ENCODE measurements around the gene PCDHGA7. TPM values are rescaled to one million over a fixed set of nuclear protein-coding genes. Genes with fewer than 3 reads are reported as not detected.
A peak's percentile ranks its signal among the peaks of the same experiment; 100 is the strongest.
"Not testable (repeated sequence)": the region's sequence is repeated elsewhere in the genome, so short reads cannot be mapped to it uniquely, and the experiment has no call there.

PCDHGA7 gene
- total RNA-seq = 1.3 and 1.6 TPM in 2 replicates

DNA sequence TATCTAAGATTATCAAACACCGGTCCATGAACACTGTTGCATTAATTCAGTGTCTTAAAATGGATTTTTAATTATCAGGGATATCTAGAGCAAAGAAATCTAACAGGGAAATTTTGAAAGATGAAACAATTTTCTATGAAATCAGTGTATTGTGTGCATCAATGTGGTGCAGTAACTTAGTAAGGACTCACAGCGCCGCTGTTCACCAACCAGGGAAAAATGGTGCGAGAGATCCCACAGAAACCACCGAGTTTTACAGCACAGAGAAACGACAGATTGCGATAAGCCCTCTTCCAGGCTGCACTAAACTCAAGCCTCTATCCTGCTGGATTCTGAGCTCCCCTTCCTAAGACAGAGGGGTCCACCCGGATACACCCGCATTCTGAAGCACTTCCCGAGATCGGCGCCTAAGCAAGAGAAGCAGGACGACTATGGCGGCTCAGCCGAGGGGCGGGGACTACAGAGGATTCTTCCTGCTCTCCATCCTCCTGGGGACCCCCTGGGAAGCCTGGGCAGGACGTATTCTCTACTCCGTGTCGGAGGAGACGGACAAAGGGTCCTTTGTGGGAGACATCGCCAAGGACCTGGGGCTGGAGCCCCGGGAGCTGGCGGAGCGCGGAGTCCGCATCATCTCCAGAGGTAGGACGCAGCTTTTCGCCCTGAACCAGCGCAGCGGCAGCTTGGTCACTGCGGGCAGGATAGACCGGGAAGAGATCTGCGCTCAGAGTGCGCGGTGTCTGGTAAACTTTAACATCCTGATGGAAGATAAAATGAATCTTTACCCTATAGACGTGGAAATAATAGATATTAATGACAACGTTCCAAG, at the start of gene PCDHGA7:
PCDHGA7 (plus strand) TSS at position 274 of the 826 bp plus-strand sequence; CDS start at position 432, 158 bp downstream.
- TF ChIP-seq, protein P1, sequence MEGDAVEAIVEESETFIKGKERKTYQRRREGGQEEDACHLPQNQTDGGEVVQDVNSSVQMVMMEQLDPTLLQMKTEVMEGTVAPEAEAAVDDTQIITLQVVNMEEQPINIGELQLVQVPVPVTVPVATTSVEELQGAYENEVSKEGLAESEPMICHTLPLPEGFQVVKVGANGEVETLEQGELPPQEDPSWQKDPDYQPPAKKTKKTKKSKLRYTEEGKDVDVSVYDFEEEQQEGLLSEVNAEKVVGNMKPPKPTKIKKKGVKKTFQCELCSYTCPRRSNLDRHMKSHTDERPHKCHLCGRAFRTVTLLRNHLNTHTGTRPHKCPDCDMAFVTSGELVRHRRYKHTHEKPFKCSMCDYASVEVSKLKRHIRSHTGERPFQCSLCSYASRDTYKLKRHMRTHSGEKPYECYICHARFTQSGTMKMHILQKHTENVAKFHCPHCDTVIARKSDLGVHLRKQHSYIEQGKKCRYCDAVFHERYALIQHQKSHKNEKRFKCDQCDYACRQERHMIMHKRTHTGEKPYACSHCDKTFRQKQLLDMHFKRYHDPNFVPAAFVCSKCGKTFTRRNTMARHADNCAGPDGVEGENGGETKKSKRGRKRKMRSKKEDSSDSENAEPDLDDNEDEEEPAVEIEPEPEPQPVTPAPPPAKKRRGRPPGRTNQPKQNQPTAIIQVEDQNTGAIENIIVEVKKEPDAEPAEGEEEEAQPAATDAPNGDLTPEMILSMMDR (IDR thresholded peaks at IDR 0.05) = no peak
- ATAC-seq (ENCODE audit: low read depth) = no peak
- CTCF ChIA-PET = no interaction called here
- Mint-ChIP-seq H3K36me3 (ENCODE audit: low read depth) (peaks cover 2% of the 10 kb centered on the region), H3K27ac (no peak within 1 kb of the TSS), H3K27me3 (peaks cover 51% of the 10 kb centered on the region), H3K4me3 (peak within 1 kb of the TSS; percentile 76), H3K4me1 (no peaks in the 10 kb centered on the region), H3K9me3 (peaks cover 15% of the 10 kb centered on the region)
- intact Hi-C loops (cut with micrococcal nuclease) = no loop called here
- DNase-seq = no peak
- POLR2A ChIA-PET = no interaction called here

DNA sequence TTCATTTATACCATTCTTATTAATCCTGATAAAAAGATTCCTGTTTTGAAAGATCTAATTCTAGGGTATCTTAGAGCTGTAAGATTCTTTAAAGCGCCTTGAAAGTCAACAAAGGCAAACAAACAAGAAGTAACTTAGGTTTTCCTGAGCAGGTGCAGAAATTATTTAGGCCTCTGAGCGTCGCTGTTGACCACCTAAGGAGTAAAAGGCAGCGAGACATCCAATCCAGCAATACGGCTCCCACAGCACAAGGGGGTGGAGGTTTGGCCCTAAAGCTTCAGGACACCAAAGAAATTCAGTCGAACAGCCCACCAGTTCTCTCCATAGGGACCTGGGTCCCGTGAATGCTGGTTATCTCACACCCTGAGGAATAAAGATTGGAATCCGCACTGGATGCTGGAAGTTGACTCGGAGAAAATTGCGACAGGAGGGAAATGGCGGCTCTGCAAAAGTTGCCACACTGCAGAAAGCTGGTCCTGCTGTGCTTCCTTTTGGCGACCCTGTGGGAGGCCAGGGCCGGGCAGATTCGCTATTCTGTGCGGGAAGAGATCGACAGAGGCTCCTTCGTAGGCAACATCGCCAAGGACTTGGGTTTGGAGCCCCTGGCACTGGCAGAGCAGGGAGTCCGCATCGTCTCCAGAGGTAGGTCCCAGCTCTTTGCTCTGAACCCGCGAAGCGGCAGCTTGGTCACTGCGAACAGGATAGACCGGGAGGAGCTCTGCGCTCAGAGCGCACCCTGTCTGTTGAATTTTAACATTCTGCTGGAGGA, 43.8 kb upstream of the PCDHGA7 start, which contains the start of gene PCDHGA2:
PCDHGA2 (plus strand) TSS at position 223 of the 769 bp plus-strand sequence.
- peaks cover 60% of the 10 kb centered on the region for H3K27me3 Mint-ChIP-seq
- ChIA-PET CTCF (no interaction called here), POLR2A (no interaction called here)
- H3K27ac Mint-ChIP-seq = no peak within 1 kb of the TSS
- intact Hi-C loops (cut with micrococcal nuclease) = no loop called here
- H3K9me3 Mint-ChIP-seq = peaks cover 45% of the 10 kb centered on the region
- H3K36me3 Mint-ChIP-seq (ENCODE audit: low read depth) = peaks cover 10% of the 10 kb centered on the region
- DNase-seq (no peak), ATAC-seq (ENCODE audit: low read depth) (no peak)
- H3K4me1 Mint-ChIP-seq = peaks cover 2% of the 10 kb centered on the region
- TF ChIP-seq, protein P1 (IDR thresholded peaks at IDR 0.05) = no peak
- H3K4me3 Mint-ChIP-seq = no peak within 1 kb of the TSS

DNA sequence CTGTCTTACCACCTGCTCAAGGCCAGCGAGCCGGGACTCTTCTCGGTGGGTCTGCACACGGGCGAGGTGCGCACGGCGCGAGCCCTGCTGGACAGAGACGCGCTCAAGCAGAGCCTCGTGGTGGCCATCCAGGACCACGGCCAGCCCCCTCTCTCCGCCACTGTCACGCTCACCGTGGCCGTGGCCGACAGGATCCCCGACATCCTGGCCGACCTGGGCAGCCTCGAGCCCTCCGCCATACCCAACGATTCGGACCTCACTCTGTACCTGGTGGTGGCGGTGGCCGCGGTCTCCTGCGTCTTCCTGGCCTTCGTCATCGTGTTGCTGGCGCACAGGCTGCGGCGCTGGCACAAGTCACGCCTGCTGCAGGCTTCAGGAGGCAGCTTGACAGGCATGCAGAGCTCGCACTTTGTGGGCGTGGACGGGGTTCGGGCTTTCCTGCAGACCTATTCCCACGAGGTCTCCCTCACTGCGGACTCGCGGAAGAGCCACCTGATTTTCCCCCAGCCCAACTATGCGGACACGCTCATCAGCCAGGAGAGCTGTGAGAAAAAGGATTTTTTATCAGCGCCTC, 41.7 kb upstream of the PCDHGA7 start:
- intact Hi-C loops (cut with micrococcal nuclease); DNase-seq; POLR2A ChIA-PET; H3K27ac Mint-ChIP-seq; ATAC-seq (ENCODE audit: low read depth); H3K4me3 Mint-ChIP-seq; H3K4me1 Mint-ChIP-seq; H3K36me3 Mint-ChIP-seq (ENCODE audit: low read depth); CTCF ChIA-PET: not testable (repeated sequence)
- H3K9me3 Mint-ChIP-seq = peaks cover 41% of the 10 kb centered on the region
- peaks cover 61% of the 10 kb centered on the region for H3K27me3 Mint-ChIP-seq

DNA sequence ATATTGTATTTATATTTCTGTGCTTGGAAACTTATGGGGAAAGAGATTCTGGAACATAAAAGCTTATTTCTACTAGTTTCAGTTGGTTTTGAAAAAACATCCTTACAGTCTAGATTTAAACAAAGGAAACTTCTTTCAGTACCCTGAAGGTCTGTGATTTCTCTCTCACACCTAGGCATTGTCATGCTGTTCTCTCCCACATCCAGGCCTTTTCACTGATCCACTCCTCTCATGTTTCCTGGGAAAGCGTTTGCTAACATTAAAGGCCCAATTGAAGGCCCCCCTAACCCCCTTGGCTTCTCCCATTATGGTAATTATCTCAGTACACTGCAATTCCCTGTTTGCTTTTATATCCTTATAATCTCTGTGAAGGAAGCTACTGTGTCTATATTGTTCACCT, 39.8 kb upstream of the PCDHGA7 start:
- peaks cover 52% of the 10 kb centered on the region for H3K27me3 Mint-ChIP-seq
- no peaks in the 10 kb centered on the region for H3K4me1 Mint-ChIP-seq
- CTCF ChIA-PET = no interaction called here
- intact Hi-C loops (cut with micrococcal nuclease) = no loop called here
- POLR2A ChIA-PET = no interaction called here
- no peak for ATAC-seq (ENCODE audit: low read depth)
- peaks cover 4% of the 10 kb centered on the region for H3K36me3 Mint-ChIP-seq (ENCODE audit: low read depth)
- DNase-seq = no peak
- peaks cover 35% of the 10 kb centered on the region for H3K9me3 Mint-ChIP-seq
- TF ChIP-seq, protein P1 (IDR thresholded peaks at IDR 0.05) = no peak
- H3K27ac Mint-ChIP-seq = no peak overlapping the region
- no peak overlapping the region for H3K4me3 Mint-ChIP-seq

DNA sequence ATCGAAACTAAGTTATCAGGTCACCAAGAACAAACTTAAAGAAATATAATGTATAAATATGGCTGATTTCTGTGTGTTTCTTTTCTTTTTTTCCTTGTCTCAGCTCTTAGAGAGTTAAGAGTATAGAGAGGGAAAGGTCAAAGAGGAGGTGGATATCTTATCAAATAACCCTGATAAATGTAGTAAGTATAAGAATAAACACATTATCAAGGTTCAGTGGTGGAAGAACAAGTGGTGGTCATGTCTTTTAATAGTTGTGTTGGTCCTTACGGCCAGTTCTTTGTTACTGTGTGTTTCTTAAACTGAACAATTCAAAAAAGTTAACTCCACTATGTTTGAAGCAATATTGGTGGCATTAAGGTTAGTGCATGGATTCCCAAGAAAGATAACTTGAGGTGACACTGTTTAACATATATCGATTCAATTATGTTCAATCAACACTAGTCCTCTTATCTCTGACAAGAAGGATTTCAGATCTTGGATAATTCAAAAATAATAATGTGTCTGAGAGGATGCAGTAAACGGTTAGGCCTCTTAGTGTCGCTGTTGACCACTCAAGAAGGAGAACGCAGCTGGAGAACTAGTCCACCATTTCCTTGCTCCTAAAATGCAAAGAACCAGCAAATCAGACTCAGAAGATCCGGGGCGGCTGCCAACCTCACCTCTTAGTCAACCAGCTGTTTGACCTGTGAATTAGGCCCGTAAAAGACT, 39.1 kb upstream of the PCDHGA7 start, which contains the start of gene PCDHGA3:
PCDHGA3 (plus strand) TSS at position 588 of the 711 bp plus-strand sequence. CDS start 205 bp downstream, outside the sequence.
- Mint-ChIP-seq H3K27me3 (peaks cover 50% of the 10 kb centered on the region), H3K36me3 (ENCODE audit: low read depth) (peaks cover 2% of the 10 kb centered on the region), H3K4me1 (no peaks in the 10 kb centered on the region), H3K9me3 (peaks cover 30% of the 10 kb centered on the region), H3K4me3 (peak within 1 kb of the TSS; percentile 7), H3K27ac (no peak within 1 kb of the TSS)
- ATAC-seq (ENCODE audit: low read depth) (no peak), DNase-seq (no peak)
- intact Hi-C loops (cut with micrococcal nuclease) = no loop called here
- ChIA-PET POLR2A (no interaction called here), CTCF (interaction anchor here (1.1 kb wide), 1 partner anchor 224 kb away, joined by 3 read pairs; no protein-coding TSS in a partner anchor)
- TF ChIP-seq, protein P1 (IDR thresholded peaks at IDR 0.05) = no peak

Data from activated B cell treated with CpG ODN at 0.5 μM for 24 hours (primary cell).